Tibial nerve (tissue), 4 donors: ENCODE results near the gene EFNB2.

Source experiments
- EP300 ChIP-seq, 2 donors: sonication (generic); formaldehyde crosslinking; IDR thresholded peaks; one replicate each; pipeline ENCODE4 v1.6.1; 2017; ENCODE audit warnings: antibody characterized with exemption in 2 of 2, mild to moderate bottlenecking in 1 of 2
- POLR2A ChIP-seq, 2 donors: fragments of 450-650 bp; IDR thresholded peaks; one replicate each; pipeline ENCODE4 v1.6.1; 2017; ENCODE audit warnings: antibody characterized with exemption in 2 of 2, mild to moderate bottlenecking in 2 of 2, moderate library complexity in 2 of 2
- TF ChIP-seq, protein P1 (sequence below), 5 experiments: fragments of 200-600 bp in 3 of 5; fragments of 450-650 bp in 2 of 5; sonication (generic) in 3 of 5; IDR thresholded peaks; one replicate each; pipeline ENCODE4 v1.5.1; 2016 to 2019; ENCODE audit warnings: antibody characterized with exemption in 5 of 5, mild to moderate bottlenecking in 3 of 5, moderate library complexity in 2 of 5

DNA sequence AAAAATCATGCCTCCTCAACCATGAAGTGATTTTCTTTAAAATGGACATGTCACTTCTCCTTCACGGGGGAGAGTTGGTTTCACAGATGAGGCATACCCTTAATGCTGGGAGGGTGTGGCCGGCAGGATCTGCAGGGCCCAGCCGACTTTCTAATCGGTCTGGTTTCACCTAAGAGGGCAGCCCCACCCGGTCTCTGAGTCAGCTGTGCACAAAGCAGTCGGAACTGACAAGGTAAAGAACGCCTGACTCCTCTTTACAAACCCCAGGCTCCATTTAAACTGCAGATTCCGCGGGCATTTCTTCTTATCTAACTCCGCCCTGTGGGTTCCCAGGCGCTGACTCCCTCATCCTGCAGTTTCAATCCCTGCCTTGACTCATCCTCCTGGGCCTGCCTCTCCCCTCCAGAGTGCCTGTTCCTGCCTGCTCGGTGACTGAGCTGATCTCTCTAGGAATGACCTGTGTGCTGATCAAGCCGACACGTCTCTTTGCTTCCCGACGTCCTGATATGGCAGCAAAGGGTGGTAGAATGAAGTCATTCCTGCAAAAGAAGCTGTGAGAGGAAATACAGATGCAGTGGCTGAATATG lies 63.4 kb downstream of the EFNB2 start:
- TF ChIP-seq, protein P1, sequence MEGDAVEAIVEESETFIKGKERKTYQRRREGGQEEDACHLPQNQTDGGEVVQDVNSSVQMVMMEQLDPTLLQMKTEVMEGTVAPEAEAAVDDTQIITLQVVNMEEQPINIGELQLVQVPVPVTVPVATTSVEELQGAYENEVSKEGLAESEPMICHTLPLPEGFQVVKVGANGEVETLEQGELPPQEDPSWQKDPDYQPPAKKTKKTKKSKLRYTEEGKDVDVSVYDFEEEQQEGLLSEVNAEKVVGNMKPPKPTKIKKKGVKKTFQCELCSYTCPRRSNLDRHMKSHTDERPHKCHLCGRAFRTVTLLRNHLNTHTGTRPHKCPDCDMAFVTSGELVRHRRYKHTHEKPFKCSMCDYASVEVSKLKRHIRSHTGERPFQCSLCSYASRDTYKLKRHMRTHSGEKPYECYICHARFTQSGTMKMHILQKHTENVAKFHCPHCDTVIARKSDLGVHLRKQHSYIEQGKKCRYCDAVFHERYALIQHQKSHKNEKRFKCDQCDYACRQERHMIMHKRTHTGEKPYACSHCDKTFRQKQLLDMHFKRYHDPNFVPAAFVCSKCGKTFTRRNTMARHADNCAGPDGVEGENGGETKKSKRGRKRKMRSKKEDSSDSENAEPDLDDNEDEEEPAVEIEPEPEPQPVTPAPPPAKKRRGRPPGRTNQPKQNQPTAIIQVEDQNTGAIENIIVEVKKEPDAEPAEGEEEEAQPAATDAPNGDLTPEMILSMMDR (IDR thresholded peaks at IDR 0.05) = no peak
- TF ChIP-seq POLR2A (IDR thresholded peaks at IDR 0.05) = no peak
- TF ChIP-seq EP300 (IDR thresholded peaks at IDR 0.05) = no peak
